GM21825 (cell line): Measurements from ENCODE around the gene PTCD1.

Experiments
- ATAC-seq: cut with Tn5 transposase; IDR thresholded peaks from one replicate; pipeline ENCODE4 v1.9.1; 2021; ENCODE audit warnings: mild to moderate bottlenecking, moderate library complexity; ENCODE audit not compliant: unreplicated experiment

PTCD1 gene, protein sequence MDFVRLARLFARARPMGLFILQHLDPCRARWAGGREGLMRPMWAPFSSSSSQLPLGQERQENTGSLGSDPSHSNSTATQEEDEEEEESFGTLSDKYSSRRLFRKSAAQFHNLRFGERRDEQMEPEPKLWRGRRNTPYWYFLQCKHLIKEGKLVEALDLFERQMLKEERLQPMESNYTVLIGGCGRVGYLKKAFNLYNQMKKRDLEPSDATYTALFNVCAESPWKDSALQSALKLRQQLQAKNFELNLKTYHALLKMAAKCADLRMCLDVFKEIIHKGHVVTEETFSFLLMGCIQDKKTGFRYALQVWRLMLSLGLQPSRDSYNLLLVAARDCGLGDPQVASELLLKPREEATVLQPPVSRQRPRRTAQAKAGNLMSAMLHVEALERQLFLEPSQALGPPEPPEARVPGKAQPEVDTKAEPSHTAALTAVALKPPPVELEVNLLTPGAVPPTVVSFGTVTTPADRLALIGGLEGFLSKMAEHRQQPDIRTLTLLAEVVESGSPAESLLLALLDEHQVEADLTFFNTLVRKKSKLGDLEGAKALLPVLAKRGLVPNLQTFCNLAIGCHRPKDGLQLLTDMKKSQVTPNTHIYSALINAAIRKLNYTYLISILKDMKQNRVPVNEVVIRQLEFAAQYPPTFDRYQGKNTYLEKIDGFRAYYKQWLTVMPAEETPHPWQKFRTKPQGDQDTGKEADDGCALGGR

GRCh38 chr7:99438573-99439480, at the start of gene PTCD1, which contains the start of gene CPSF4:
PTCD1 (minus strand) TSS chr7:99438798; CDS start chr7:99435242, 3,556 bp downstream.
CPSF4 (plus strand) TSS chr7:99438943; CDS start chr7:99439083, 140 bp downstream.
- ATAC-seq, result peak; percentile 91

GRCh38 chr7:99485094-99485493, 46.5 kb upstream of the PTCD1 start:
- ATAC-seq, result no peak

- no peak for ATAC-seq
Measured at GRCh38 chr7:99478464-99479440, 40.2 kb upstream of the PTCD1 start.

DNA sequence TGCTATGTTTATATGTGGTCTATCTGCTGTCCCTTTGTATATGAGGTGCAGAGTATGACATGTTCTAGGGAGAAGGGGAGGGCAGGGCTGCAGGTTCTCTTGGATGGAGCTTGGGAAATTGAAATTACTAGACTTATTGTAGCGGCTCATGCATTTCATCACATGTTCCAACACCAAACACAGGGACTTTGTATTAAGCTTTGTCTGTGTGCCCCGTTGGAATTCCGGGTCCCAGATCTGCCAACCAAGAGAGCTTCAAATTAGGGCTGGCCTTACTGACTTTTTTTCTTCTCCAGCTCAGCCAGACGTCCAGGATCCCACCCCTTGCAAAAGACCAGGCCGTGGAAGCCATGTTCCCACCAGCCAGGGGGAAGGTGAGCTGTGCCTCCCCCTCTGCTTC, 37.5 kb upstream of the PTCD1 start:
- no peak for ATAC-seq

DNA sequence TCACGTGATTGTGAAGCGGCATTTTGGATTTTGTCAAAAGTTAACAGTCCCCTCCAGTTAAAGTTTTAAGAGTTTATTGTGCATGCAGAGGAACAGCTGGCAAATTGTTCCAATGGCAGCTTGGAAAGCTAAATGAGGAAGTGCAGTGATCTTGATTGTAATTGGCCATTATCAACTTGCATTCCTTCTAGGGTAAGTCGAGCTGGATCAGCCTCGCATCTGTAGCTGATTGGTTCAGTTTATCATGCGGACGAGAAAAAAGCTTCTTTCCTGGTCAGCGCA, 34.7 kb upstream of the PTCD1 start:
- peak; percentile 20 for ATAC-seq

- ATAC-seq, result peak; percentile 93
Measured at GRCh38 chr7:99472561-99473314, 34.1 kb upstream of the PTCD1 start, which contains the start of gene ZNF789. ZNF789 (plus strand) TSS chr7:99472890; CDS start chr7:99476457, 3,567 bp downstream.

DNA sequence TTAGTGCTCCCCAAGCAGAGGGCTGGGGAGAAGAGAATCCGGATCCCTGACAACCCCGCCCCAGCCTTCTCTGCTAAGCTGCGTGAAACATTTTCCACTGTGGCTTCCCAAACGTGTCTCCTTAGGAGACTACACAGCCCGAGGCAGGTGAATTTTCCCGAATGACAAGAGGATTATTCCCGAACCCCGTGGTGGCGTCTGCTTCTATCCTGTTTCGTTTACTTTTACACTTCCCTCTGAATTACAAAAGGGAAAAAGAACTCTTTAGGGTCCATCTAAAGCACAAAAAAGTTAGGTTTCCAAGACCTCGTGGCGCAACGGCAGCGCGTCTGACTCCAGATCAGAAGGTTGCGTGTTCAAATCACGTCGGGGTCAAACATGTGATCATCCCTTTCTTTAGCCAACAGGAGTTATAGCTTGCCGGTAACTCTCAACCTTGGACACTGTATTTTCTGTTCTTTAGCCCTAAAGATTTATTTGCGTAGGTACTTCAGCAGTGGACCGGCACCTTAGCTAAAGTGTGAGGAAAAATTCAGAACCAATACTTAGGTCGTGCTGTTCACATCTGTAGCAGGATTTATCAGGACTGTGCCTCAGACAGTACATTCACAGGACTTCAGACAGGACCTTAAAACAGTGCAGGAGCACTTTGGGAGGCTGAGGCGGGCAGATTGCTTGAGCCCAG, 30.9 kb upstream of the PTCD1 start:
- no peak for ATAC-seq

DNA sequence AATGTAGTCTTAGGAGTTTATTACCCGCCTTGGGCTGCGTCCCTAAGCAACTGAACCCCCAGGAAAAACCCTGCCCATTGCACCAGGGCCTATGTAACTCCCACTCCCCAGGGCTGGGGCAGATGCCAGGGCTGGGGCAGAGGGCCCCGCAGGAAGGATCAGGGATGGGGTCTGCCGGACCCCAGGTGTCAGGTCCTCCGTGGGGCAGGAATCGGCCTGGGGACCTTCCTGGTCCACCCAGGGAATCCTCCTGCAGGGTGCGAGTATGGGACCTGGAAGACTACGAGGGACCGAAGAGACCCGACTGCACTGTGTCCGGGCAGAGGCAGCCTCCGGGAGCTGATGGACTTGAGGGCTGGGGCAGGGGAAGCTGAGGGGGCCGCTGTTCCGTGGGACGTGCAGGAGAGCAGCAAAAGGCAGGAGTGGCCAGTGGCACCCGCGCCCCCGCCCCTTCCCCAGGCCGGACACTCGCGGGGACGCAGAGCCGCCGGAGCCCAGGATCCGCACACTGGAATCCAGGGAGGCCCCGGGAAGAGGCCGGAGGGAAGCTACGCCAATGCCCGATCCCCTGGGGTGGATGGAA, 29.8 kb upstream of the PTCD1 start:
- no peak for ATAC-seq

DNA sequence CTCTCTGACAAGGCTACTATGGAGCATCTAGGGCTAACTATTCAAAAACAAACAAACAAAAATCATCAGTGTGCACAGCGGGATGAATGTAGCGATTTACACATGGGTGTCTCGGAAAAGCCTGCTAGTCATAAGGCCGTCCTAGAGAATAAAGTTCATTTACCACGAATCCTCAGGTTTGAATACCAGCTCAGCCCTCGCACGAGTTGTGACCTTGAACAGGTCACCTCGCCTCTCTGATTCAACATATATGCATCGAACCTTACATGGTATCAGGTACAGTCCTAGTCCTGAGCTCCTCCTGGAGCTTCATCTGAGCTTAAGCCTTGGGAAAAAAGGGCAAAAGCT, 26.8 kb upstream of the PTCD1 start:
- ATAC-seq, result no peak

- no peak for ATAC-seq
Measured at GRCh38 chr7:99461221-99461620, 22.6 kb upstream of the PTCD1 start.

DNA sequence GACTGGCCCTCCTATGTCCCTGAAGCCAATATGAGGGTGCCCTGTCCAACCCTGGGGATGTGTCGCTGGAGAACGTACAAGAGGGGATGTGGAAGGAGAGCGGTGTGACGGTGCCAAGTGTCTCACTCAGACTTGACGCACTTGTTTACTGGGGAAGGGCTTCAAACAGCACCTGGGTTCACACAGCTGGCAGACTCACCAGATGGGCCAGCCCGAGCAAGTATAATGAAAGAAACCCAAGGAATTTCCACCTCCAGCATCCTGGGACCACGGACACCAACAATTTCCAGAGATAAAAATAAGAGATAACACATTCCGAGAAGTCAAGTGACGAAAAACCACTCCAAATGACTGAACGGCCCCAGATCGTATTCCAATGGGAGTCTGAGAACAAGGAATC, 22.1 kb upstream of the PTCD1 start:
- no peak for ATAC-seq

- no peak for ATAC-seq
Measured at GRCh38 chr7:99459087-99459486, 20.5 kb upstream of the PTCD1 start.

DNA sequence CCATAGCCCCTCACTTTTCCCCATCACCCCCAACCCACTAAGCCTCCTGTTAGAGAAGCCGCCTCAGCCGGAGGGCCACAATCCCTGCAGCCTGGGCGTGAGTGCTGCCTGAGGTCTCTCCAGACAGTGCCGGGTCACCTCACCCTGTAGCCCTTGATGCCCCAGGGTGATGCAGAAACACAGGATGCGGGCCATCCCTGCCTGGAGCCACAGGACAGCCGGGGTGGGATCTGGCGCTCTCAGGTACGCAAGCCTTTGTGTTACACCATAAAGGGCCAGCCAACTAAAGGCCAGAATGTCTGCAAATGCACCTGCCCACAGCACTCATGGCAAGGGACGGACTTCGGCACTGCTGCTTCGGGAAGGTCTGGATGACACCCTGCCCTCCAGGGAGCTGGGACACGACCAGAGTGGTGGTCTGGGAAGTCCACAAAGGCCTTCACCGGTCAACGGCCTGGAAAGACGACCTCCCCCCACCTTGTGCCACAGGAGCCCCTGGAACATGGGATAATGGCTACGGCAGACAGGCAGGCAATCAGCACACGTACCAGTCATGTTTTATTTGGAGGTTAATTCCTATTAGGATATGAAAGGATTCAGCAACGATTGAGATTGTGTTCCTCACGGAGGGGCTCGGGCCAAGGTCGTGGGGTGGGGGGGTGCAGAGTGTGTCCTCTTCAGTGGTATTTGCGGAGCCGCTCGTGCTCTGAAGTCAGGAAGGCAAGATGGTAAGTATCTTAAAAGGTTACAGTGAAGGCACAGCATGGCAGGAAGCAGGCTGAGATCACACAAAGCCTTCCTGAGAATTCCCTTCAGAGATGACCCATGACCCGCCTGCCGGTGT, 19.3 kb upstream of the PTCD1 start:
- no peak for ATAC-seq

DNA sequence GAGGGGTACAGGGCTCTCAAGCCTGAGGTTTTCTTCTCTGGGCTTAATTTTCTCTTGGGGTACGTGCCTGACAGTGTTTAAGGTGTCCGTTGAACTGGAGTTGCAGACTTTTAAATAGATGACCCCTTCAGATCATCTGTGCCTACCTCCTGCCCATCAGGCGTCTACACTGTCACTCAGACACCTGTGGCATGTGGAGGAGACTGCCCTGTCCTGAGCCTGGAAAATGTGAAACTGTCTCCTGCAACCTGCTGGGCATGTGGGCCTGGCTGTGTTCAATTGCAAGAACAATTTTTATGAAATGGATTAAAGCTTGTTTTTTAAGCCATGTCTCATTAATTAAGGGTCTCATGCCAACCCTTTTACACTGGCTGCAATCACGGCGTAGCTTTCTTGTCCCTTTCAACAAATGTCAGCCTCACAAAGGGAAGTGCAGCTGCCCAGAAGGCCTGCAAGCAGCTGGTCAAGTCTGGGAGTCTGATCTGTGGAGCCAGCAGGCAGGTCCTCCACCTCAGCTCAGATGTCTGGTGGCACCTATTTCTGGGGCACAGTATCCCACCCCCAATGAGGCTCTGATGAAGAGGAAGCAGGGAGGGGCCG, 18.6 kb upstream of the PTCD1 start:
- no peak for ATAC-seq

- no peak for ATAC-seq
Measured at GRCh38 chr7:99456288-99456687, 17.7 kb upstream of the PTCD1 start.

DNA sequence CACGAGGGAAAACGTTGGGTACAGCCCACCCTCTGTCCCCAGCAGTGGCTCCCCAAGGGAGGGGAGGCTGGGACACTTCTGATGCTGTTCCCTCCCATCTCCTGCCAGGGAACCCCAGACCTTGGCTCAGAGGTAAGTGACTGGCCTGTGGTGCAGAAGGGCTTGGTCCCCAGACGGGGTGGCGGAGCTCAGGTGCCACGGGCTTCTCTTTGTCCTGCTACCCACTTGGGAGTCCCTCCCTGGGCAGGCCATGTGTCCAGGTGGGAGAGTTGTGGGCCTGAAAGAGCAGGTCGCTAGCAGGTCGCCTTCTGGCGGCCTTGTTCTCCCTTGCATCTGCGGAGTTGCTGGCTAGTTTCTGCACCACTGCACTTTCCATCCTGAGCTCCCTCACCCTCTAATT, 17.3 kb upstream of the PTCD1 start:
- no peak for ATAC-seq

GRCh38 chr7:99453105-99453504, 14.5 kb upstream of the PTCD1 start:
- ATAC-seq, result no peak
